HG03103 (cell line): Measurements from ENCODE around the gene RNF223.
A peak's percentile ranks its signal among the peaks of the same experiment; 100 is the strongest.

Experiments
- ATAC-seq: cut with Tn5 transposase; IDR thresholded peaks from one replicate; pipeline ENCODE4 v1.9.1; 2021; ENCODE audit warnings: low read depth; ENCODE audit not compliant: unreplicated experiment

The RNF223 gene

GRCh38 chr1:1073743-1074587, at the start of gene RNF223:
Gene RNF223, minus strand, starts transcription at chr1:1074306. Its CDS starts 1,740 bp downstream, at chr1:1072566.
- ATAC-seq: no peak

DNA sequence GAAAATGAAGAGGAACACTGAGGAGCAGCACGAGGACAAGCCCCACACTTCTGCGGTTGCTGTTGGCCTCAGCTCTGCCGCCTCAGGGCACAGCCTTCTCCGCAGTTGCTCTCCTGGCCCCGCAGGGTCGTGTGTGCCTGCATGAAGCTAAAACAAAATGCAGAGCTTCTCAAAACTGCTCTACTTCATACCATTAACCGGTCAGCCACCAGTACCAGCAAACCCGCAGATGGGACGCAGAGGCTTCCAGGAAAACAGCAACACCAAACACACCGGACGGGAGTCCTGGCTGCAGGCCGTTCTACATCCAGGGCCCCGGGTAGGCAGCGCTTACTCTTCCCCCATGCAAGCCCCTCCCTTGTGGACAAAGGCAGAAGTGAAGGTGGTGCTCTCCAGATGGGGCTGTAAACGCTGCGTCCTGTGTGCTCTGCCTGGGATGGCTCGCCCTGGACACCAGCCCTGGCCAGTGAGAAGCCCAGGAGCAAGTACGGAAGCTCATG, 48.9 kb upstream of the RNF223 start:
- ATAC-seq: no peak

DNA sequence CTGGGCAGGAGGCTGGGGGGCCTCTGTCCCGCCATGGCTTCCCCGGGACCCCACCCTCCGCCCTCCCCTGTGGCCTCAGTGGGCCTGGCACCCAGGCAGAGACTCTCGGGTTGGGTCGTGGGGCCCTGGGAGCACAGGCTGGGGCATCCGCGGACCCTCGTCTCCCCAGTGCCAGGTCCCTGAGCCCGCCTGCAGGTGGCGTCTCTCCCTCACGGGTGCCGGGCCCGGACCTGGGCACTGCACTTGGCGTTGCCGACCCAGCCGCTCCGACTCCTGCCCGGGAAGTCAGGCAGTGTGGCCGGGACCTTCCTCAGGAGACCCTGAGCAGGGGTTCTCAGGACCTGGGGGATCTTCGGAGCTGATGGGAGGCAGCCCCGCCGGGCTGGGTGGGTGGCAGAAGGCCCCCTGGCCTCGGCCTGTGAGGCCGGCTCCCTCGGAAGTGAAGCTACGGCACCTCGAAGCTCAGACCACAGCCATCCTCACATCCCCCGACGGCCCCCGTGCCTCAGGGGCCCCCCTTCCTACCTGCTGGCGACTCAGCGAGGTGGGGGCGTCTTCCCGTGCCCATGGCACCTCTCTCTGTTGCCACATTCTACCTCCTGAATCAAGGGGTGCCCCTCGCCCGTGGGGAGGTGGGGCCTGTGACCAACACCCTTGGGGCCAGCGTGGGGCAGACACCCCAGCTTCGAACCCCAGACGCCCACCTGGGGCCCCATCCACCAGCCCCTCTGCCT, 48.1 kb upstream of the RNF223 start:
- ATAC-seq: peak; percentile 68

GRCh38 chr1:1121611-1122077, 47.5 kb upstream of the RNF223 start:
- ATAC-seq: peak; percentile 16

DNA sequence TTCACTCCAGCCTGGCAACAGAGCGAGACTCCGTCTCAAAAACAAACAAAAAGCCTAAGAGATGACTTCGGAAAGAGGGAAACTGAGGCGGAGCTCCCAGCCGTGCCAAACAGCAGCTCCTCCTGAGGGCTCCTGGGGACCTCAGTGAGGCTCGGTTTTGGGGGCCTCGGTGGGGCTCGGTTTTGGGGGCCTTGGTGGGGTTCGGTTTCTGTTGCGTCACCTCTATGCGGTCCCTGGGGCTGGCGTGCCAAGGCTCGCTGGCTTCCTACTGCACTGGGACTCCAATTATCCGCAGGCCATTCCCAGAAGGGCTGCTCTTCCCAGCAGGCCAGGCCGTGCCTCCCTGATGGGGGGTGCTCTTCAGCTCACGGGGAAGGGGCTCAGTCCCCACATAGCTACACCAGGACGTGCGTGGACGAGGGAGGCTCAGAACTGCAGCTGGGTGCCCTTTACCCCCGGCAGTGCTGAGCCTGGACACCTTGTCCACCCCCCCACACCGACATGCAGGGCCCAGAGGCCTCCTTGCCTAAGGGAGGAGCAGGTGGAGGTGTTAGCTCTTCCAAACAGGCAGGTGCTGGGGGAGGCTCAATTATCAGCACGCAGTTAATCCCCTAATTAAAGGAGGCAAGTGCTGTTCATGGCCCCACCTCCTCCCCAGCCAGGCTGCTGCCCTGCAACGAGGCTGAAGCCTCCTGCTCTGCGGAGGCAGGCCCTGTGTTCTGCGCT, 46.9 kb upstream of the RNF223 start:
- no peak for ATAC-seq

DNA sequence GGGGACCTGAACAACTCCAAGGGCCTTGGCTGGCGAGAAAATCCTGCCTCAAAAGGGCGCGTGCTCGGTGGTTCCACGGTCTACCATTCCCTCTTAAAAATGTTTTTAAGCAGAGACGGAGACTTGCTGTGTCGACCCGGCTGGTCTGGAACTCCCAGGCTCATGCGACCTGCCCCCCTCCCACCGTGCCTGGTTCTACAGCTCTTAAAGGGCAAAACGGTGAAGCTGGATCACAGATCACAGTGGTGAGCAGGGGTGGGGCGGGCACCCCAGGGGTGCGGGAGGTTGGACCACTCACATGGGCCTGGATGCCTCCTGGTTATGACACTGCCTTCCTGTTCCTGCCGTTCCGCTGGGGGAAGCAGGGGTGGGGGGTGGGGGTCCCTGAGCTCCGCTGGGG, 46.0 kb upstream of the RNF223 start:
- no peak for ATAC-seq

DNA sequence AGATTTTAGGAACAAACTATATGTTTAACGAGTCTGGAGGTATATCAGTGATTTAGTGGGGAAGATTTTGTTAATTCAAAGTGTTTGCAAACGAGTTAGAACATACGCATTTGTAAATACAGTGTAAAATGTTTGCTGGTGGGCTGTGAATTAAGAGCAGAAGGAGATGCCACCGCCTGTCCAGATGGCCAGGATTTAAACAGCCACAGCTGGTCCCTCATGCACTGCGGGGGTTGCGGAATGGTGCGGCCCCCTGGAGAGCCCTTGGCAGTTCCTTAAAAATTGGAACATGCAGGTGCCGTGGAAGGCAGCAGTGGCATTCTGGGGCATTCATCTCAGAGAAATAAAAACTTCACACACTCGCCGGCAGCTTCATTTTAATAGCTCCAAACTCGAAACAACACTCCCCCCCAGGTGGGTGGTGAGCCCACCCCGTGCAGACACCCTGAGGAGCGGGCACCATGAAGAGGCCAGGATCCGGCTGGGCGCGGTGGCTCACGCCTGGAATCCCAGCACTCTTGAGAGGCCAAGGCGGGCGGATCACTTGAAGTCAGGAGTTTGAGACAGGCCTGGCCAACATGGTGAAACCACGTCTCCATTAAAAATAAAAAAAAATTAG, 45.3 kb upstream of the RNF223 start:
- no peak for ATAC-seq

- no peak for ATAC-seq
These were observed 44.7 kb upstream of the RNF223 start for GRCh38 chr1:1118876-1119220.

DNA sequence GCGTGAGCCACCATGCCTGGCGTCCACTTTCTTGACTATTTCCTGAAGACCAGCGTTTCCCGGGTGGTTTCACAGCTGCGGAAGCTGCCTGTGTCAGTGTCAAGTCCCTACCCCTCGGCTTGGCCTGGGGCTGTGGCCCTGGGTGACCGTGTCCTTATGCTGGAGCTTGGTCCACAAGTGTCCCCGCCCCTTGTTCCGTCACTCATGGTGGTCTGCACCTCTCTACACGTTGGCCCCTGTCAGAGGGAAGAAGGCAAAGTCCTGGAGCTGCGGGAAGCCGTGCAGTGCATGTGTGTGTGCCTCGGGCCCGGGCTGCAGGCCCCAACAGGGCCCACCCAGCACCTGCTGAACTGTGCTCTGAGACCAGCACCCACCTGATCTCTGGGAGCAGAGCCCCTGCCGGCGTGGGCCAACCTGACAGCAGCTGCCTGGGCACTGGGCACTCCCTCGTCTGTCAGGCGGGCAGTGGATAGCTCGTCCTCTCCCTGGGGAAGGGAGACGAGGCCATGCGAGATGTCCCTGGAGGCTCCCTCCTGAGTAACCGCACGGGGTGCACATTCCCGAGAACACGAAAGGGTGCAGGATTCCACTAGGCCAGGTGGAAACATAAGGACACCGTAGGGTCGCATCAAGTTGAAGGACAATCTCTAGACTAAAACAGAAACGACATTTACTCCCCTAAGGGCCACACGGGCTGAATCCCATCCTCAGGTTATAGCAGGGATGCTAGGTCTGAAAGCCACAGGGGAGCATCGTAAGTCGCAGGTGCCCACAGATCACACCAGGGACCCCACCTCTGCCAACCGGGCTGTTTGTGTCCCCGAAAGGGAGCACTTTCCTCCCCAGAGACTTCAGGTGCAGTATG, 44.1 kb upstream of the RNF223 start:
- ATAC-seq: no peak

DNA sequence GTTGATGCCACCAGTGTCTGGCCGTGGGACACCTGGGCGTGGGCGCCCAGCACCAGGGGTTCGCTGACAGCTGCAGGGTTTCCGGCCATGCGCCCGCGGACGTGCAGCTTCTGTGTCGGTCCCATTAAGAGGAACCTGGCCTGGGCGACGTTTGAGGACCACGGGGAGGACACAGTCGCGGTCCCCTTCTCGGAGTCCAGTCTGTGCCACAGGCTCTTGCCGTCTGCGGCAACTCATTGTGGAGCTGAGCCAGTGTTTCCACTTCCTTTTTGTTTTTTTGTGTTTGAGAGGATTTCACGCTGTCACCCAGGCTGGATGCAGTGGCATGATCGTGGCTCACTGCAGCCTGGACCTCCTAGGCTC, 43.3 kb upstream of the RNF223 start:
- ATAC-seq: no peak

GRCh38 chr1:1116701-1117468, 42.8 kb upstream of the RNF223 start:
- ATAC-seq: no peak

- ATAC-seq: peak; percentile 93
These were observed 41.9 kb upstream of the RNF223 start, which contains the start of gene C1orf159 for GRCh38 chr1:1115786-1116700. Gene C1orf159, minus strand, starts transcription at chr1:1116089. Its CDS starts 24,546 bp downstream, at chr1:1091543.

DNA sequence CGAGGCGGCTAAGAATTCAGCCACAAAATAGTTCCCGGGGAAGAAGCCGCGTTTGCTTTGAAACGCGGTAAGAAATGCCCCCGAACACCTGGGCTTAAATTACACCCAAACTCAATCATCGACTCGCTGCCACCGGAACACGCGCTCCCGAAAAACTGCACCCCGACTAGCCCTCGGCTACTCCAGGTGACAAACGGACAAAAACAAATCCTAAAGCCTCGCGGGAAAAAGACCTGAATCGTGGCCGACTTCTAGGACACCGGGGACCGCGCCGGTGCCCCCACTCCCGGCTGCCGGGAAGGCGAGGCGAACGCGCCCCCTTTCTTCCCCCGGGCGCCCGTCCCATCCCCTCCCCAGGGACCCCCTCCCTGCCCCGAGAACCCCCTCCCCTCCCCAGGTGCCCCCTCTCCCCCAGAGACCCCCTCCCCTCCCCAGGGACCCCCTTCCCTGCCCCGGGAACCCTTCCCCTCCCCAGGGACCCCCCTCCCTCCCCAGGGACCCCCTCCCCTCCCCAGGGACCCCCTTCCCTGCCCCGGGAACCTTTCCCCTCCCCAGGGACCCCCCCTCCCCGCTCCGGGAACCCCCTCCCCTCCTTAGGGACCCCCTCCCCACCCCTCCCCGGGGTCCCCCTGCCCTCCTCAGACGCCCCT, 41.2 kb upstream of the RNF223 start:
- no peak for ATAC-seq

GRCh38 chr1:1114431-1114830, 40.3 kb upstream of the RNF223 start:
- ATAC-seq: no peak

DNA sequence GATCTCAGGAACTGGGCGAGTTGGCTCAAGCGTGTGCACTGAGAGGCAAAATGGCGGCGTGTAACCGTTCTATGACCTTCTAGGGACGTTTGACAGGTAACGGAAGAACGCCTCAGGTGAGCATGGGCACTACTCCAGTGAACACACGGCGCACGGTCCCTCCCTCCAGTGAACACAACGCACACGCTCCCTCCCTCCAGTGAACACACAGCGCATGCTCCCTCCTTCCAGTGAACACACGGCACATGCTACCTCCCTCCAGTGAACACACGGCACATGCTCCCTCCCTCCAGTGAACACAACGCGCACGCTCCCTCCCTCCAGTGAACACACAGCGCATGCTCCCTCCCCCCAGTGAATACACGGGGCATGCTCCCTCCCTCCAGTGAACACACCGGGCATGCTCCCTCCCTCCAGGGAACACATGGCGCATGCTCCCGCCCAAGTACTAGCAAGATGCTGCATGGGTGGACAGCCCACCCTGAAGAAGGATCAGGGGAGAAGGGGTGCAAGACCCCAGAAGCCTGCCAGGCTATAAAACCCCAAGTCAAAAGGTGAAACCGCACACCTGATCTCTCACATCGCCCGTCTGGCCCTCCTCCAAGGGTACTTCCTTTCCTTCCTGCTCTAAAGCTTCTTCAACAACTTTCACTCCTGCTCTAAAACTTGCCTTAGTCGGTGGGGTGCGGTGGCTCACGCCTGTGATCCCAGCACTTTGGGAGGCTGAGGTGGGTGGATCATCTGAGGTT, 38.3 kb upstream of the RNF223 start:
- no peak for ATAC-seq

DNA sequence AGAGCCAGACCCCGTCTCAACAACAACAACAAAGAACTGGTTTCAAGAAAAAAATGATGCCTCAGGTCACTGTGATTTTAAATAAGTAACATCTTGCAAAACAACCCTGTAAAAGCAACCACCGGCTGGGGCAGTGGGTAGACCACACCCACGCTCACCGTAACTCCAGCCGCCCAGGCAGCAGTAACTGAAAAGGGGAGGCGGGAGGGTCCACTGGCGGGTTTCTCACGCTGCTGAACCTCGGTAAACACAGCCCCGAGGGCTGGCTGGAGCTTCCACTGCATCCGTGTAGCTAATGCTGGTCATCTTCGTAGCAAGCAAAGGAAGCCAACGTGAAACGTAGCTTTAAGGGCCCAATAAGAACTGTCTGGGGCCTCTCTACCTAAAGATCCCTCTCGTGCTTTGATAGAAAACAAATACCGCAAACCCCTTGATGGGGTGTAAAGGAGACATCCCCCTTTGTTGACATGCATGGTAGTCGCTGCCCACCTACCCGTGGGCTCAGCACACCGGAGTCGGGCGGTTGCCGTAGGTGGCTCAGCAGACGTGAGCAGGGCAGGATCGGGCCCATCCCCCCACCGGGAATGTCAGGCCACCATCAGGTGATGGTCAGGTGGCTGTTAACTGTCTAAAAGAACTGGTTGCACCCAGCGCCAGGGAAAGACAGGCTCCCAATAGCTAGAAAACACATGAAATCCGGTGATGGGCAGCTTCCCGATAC, 37.6 kb upstream of the RNF223 start:
- ATAC-seq: no peak
